ENCODE measurements around the gene ADAMTS17. TPM values are rescaled to one million over a fixed set of nuclear protein-coding genes. Genes with fewer than 3 reads are reported as not detected.

The ADAMTS17 gene
- total and polyA plus RNA-seq, 4 donors: 0.28 to 46.9 (median 9.1) TPM

- Histone ChIP-seq H3K4me1 (ENCODE audit: control insufficient read depth in 4 of 4, insufficient read depth in 4 of 4, low read length in 3 of 4) (no peaks in the 10 kb centered on the region), H3K27ac (ENCODE audit: low read depth in 1 of 2, low read length in 2 of 2) (no peak overlapping the region), H3K9me3 (ENCODE audit: control insufficient read depth in 4 of 4, low read length in 3 of 4) (no peaks in the 10 kb centered on the region), H3K27me3 (ENCODE audit: control insufficient read depth in 4 of 4, insufficient read depth in 4 of 4, low read length in 3 of 4) (no peaks in the 10 kb centered on the region), H3K4me3 (ENCODE audit: low read depth in 1 of 3, low read length in 3 of 3) (no peak overlapping the region), H3K9ac (ENCODE audit: low read depth in 1 of 2, low read length in 2 of 2) (no peak overlapping the region), H3K36me3 (ENCODE audit: control insufficient read depth in 4 of 4, insufficient read depth in 3 of 4, low read depth in 1 of 4, low read length in 3 of 4) (peaks cover 0 to 13% (median 6%) of the 10 kb centered on the region in 4 donors)
- no peak for TF ChIP-seq ZBTB33 (IDR thresholded peaks at IDR 0.05)
- no peak for TF ChIP-seq GABPA (IDR thresholded peaks at IDR 0.05 in 1 of 2, conservative IDR thresholded peaks at IDR 0.05 in 1 of 2)
- TF ChIP-seq HNF4G (IDR thresholded peaks at IDR 0.05): no peak
- TF ChIP-seq HNF4A (conservative IDR thresholded peaks at IDR 0.05): no peak
- no peak for TF ChIP-seq YY1 (IDR thresholded peaks at IDR 0.05)
- TF ChIP-seq ATF3 (IDR thresholded peaks at IDR 0.05): no peak
- TF ChIP-seq FOXA1 (IDR thresholded peaks at IDR 0.05): no peak
- TF ChIP-seq CTCF (IDR thresholded peaks at IDR 0.05; ENCODE audit: low read depth, low read length, missing input control): no peak
- TF ChIP-seq RXRA (IDR thresholded peaks at IDR 0.05): no peak
- no peak for TF ChIP-seq RAD21 (IDR thresholded peaks at IDR 0.05)
- no peak for TF ChIP-seq TAF1 (conservative IDR thresholded peaks at IDR 0.05)
- no peak for TF ChIP-seq REST (IDR thresholded peaks at IDR 0.05)
- no peak for TF ChIP-seq EGR1 (IDR thresholded peaks at IDR 0.05; ENCODE audit: low read depth in 2 of 2)
- TF ChIP-seq FOXA2 (IDR thresholded peaks at IDR 0.05): no peak
- TF ChIP-seq JUND (IDR thresholded peaks at IDR 0.05): no peak
- no peak for TF ChIP-seq MAX (IDR thresholded peaks at IDR 0.05)
- no peak for TF ChIP-seq NR2F2 (IDR thresholded peaks at IDR 0.05)
- WGBS: 92% methylated on average over 14 of the region's 14 CpGs
- no peak for DNase-seq (ENCODE audit: low spot score)
Observed at GRCh38 chr15:100263721-100264455, 77.9 kb downstream of the ADAMTS17 start.
